ENCODE measurements around the gene ACVR1B.

DNA sequence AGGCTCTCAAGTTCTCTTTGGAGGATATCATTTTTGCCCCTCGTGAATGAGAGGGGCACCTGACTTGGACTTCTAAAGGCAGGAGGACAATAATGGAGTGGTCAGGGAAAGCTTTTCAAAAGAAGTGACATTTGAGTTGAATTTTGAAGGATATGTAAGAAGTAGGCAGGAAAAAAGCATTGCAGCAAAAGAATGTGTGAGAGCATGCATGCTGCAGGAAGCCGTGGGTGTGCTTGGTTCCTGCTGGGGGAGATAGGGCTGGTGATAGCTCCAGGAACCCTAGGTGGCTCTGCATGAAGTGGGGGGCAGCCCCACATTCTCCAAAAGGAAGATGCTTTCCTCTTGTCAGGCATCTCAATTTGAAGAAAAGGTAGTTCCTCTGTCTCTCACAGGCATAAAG lies 23.1 kb downstream of the ACVR1B start:
- TF ChIP-seq POLR2AphosphoS5 (IDR thresholded peaks at IDR 0.05; ENCODE audit: low read depth, low read length) (no peak), TAF1 (IDR thresholded peaks at IDR 0.05; ENCODE audit: borderline replicate concordance, insufficient read depth, low read length) (no peak), SIN3A (IDR thresholded peaks at IDR 0.05; ENCODE audit: borderline replicate concordance, insufficient read depth, low read length) (no peak)

Data from PFSK-1 (cell line).